Panc1 (cell line): ENCODE measurements around the gene MYO16.

ENCODE experiments used
- POLR2AphosphoS5 ChIP-seq: IDR thresholded peaks from 2 replicates; pipeline ENCODE4 v1.6.1; 2012; ENCODE audit warnings: mild to moderate bottlenecking, low read depth, low read length, moderate library complexity
- TF ChIP-seq, protein P1 (sequence below): fragments of 450-650 bp; IDR thresholded peaks from 2 replicates; pipeline ENCODE4 v1.5.1; 2017; ENCODE audit warnings: mild to moderate bottlenecking

DNA sequence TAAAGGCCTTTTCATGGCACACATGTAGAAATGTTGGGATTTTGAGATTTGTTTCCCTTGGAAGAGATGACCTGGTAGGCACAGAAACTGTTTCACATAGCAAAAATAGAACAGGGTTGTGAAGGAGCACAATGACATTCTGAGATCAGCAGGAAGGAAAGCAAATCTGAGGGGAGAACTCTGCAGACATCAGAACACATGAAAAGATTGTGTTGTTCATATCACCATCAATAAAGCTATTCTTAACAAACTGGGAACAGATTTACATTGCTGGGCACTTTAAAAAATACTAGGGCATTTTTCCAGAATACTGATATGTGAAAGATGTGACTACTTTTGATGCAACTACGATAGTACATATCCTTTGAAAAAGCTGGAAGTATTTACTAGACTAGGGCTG lies 481.7 kb downstream of the MYO16 start:
- no peak for TF ChIP-seq POLR2AphosphoS5
- TF ChIP-seq, protein P1, sequence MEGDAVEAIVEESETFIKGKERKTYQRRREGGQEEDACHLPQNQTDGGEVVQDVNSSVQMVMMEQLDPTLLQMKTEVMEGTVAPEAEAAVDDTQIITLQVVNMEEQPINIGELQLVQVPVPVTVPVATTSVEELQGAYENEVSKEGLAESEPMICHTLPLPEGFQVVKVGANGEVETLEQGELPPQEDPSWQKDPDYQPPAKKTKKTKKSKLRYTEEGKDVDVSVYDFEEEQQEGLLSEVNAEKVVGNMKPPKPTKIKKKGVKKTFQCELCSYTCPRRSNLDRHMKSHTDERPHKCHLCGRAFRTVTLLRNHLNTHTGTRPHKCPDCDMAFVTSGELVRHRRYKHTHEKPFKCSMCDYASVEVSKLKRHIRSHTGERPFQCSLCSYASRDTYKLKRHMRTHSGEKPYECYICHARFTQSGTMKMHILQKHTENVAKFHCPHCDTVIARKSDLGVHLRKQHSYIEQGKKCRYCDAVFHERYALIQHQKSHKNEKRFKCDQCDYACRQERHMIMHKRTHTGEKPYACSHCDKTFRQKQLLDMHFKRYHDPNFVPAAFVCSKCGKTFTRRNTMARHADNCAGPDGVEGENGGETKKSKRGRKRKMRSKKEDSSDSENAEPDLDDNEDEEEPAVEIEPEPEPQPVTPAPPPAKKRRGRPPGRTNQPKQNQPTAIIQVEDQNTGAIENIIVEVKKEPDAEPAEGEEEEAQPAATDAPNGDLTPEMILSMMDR = no peak
